Astrocyte of the hippocampus (primary cell): ENCODE results near the gene TSNAX.

Experiments
- DNase-seq: peaks from one replicate; pipeline ENCODE4 v3.0.0; 2011; ENCODE audit warnings: low read depth, low spot score

Gene TSNAX

GRCh38 chr1:231601824-231602672 is 73.6 kb downstream of the TSNAX start:
- no peak for DNase-seq

DNA sequence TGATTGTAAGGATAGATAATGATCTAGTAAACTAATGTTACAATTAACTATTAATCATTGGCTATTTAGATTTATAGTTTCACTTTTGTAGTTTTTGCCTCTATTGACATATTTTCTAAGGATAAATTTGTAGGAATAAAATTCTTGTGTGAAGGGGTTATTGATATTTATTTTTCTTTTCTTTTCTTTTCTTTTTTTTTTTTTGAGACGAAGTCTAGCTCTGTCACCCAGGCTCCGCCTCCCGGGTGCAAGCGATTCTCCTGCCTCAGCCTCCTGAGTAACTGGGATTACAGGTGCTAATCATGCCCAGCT is 74.2 kb downstream of the TSNAX start:
- DNase-seq: no peak

DNA sequence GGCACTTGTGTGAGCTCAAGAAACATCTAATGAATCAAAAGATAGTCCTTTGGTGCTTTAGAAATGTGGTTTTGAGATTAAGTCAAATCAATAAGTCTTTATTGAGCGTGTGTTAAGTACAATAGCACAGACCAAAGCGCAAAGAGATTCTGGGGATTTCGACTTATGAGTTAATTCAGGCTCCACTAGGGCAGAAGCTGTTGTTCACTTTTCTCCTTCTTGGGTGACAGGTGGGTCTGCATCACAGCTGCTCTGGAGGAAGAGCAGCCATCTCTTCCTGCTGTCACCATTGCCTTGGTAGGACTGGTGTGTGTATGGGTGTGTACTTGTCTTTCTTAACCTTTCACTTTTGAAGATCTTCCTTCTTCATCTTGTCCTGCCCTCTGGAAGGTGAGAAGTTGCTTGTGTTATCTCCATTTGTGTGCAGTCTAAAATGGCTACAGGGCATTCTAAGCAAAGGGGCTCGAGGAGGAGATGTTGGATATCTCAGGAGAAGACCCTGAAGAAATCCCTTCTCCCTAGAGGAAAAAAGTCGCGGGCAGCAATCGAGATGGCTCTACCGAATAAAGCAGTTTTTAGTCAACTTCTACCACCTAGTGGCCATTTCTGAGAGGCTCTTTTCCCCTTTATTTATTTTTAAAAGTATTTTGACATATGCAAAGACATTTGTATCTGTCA is 75.3 kb downstream of the TSNAX start:
- peak; percentile 68 for DNase-seq

- no peak for DNase-seq
Observed at GRCh38 chr1:231604276-231604621, 75.8 kb downstream of the TSNAX start.

DNA sequence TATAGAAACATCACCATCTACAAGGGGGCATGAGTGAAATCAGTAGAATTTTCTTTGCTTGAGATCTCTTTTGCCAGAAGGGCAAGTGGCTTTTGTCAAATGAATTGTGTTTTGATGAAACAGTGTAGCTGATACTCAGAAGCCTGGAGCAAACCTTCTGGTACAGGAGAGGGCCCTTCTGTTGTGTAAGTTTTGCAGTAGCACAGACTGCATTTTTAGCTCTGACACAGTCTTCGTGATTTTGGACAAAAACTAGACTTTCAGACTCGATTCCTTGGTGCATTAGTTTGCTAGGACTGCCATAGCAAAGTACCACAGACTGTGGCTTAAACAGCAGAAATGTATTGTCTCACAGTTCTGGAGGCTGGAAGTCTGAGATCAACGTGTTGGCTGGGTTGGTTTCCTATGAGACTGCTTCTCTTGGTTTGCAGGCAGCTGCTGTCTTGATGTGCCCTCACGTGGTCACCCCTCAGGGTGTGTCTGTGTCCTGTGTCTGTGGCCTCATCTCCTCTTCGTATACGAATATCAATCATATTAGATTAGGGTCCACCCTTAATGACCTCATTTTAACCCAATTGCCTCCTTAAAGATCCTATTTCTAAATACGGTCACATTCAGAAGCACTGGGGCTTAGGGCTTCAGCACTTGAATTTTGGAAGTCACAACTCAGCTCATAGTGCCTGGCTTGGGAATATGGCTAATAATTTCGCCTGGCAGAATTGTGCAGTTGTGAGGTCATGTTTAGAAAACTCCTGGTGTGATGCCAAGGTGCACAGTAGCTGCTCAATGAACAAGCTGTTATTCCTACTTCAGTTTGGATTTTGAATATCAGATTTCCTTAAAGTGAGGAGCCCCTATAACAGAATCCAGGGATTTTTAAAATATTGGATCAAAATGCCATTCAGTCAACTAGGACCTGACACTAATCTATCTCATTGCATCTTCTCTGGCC is 77.0 kb downstream of the TSNAX start:
- DNase-seq: no peak

GRCh38 chr1:231606712-231607111 is 78.2 kb downstream of the TSNAX start:
- peak; percentile 29 for DNase-seq

DNA sequence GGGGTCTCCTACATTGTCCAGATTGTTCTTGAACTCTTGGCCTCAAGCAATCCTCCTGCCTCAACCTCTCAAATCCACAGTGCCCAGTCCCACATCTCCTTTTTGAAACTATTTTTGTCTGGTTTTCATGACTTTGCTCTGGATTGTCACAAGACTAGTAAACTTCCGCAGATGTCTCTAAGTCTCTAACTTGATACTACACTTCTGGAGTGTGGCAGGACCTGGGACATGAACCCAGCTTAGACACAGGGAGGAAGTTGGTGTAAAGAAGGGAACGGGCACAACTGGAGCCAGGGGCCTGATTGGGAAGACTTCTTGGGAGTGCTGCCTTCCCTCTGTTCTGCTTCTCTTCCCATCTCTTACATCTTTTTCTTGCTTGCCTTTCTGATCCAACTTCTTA is 81.9 kb downstream of the TSNAX start:
- DNase-seq: no peak

DNA sequence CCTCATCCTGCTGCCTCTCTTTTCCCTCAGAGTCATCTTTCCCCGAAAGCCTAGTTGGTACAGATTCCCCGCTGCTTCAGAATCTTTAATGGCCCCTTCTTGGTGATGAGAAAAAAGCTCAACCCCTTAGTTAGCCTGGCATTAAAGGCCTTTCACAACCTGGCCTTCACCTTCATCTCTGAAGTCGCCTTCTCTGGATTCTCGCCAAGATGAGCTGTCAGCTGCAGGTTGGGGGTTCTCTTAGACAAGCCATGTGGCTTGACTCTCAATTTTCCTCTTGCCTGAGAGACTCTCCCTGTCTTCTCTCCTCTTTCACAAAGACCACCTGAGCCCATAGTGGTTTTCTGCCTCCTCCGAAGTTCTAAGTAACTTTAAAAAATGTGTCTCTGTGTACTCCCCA is 82.6 kb downstream of the TSNAX start:
- DNase-seq: no peak

- no peak for DNase-seq
Observed at GRCh38 chr1:231611851-231612250, 83.4 kb downstream of the TSNAX start.

DNA sequence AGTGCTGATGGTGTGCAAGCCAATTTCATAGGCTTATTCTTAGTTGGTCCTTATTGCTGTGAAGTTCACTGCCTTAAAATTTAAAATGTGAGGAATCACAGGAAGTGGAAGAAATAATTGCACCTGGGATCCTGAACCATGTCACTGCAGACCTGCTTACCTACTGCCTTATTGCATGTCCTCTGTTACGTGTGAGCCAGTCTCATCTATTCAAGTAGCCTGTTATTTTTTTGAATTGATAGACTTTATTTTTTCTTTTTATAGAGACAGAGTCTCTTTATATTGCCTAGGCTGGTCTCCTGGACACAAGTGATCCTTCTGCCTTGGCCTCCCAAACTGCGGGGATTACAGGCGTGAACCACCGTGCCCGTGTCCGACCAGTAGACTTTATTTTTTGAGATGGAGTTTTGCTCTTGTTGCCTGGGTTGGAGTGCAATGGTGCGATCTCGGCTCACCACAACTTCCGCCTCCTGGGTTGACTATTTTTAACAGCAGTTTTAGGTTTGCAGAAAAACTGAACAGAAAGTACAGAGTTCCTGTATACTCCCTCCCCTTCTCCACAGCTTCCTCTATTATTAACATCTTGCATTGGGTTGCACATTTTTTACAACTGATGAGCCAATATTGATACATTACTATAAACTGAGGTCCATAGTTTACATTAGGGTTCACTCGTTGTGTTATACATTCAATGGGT is 84.1 kb downstream of the TSNAX start:
- no peak for DNase-seq

GRCh38 chr1:231613419-231614349 is 85.2 kb downstream of the TSNAX start:
- no peak for DNase-seq
